Uterus (tissue), 4 donors: ENCODE data around the gene SPTB. TPM values are rescaled to one million over a fixed set of nuclear protein-coding genes. Genes with fewer than 3 reads are reported as not detected.

ENCODE experiments used
- DNase-seq, 2 donors: peaks; one replicate each; pipeline ENCODE4 v3.0.0-alpha.2; 2019 to 2020
- H3K27ac ChIP-seq, 2 donors: fragments of 200-600 bp; sonication (generic); 1 replicate in 1 of 2; 2 replicates in 1 of 2; pipeline ENCODE4 v1.5.1; 2016 to 2018
- H3K27me3 ChIP-seq, 2 donors: fragments of 200-600 bp; sonication (generic); one replicate each; pipeline ENCODE4 v1.5.1; 2018 to 2019; ENCODE audit warnings: control low read depth in 1 of 2
- H3K36me3 ChIP-seq, 2 donors: fragments of 200-600 bp; sonication (generic); one replicate each; pipeline ENCODE4 v1.5.1; 2019; ENCODE audit warnings: control low read depth in 1 of 2
- H3K4me1 ChIP-seq, 2 donors: fragments of 200-600 bp; sonication (generic); one replicate each; pipeline ENCODE4 v1.5.1; 2018 to 2019; ENCODE audit warnings: control low read depth in 1 of 2
- H3K4me3 ChIP-seq, 2 donors: fragments of 200-600 bp; sonication (generic); 1 replicate in 1 of 2; 2 replicates in 1 of 2; pipeline ENCODE4 v1.5.1; 2018 to 2019; ENCODE audit warnings: mild to moderate bottlenecking in 1 of 2
- H3K9me3 ChIP-seq, 2 donors: fragments of 200-600 bp; sonication (generic); one replicate each; pipeline ENCODE4 v1.5.1; 2019; ENCODE audit warnings: control low read depth in 1 of 2
- CTCF ChIP-seq, 4 experiments: fragments of 200-600 bp in 2 of 4; fragments of 450-650 bp in 2 of 4; sonication (generic) in 2 of 4; IDR thresholded peaks; one replicate each; pipeline ENCODE4 v1.5.1; 2016 to 2019; ENCODE audit warnings: antibody characterized with exemption in 4 of 4, mild to moderate bottlenecking in 2 of 4, moderate library complexity in 1 of 4
- POLR2A ChIP-seq, 2 donors: fragments of 450-650 bp; IDR thresholded peaks; one replicate each; pipeline ENCODE4 v1.6.1; 2016; ENCODE audit warnings: antibody characterized with exemption in 2 of 2, mild to moderate bottlenecking in 1 of 2, moderate library complexity in 1 of 2
- intact Hi-C: fragments of 100-400 bp; cut with DNase I; formaldehyde crosslinking; loops from one replicate; pipeline ENCODE4 v1.15.1; 2023; ENCODE audit warnings: low total_unique reads
- total RNA-seq, 4 donors: library from RNA; depleted of rRNA in 3 of 4; stranded (reverse); fragments of >200 nt in 3 of 4; gene quantifications; one replicate each; pipeline versions ENCODE4 v1.1.0 to v1.2.4, GENCODE V29; 2014 to 2023
- donor health status: DM: yes; HTN: yes; CAD: no.

Gene SPTB
- total RNA-seq, 4 donors from 2014 or later: 1.0 to 5.4 (median 4.6) TPM; not detected in 1

DNA sequence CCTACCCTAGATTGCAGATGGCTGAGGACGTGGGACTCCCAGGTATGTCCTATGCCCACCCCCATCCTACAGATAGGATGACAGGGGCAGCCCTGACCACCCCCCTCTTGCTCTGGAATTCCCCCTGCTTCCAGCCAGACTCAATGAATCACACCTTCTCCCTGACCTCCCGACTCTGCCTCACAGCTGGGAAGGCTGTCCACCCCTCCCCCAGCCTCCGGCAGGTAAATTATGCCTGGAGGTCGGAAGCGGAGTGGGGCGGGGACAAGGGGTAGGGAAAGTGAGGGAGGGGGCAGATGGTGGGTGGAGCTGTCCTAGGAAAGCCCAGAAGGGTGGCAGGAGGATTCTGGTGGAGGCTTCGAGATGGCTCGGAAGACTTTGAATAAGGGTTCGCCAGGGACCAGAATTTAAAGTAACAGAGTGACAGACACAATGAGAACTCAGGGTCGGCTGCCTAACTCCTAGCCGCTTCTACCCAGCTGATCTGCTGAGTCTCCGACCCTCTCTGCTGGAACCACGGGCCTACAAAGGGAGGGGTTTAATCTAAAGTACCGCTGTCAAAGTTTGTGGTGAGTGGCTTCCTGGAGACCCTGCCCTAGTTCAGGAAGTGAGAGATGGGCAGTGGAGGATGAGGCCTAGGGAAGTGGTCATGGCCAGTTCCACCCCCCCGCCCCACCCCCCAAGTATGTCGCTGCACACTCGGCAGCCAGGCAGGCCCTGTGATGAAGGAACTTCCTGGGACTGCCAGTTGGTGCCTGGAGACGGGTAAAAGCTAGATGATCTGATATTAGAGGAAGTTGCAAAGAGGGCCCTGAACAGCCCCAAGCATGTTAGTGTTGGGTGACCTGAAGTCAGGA, 171.3 kb downstream of the SPTB start:
- Histone ChIP-seq H3K27ac (peak overlapping the region; percentile 94), H3K4me3 (no peak overlapping the region), H3K27me3 (no peaks in the 10 kb centered on the region), H3K36me3 (no peaks in the 10 kb centered on the region), H3K4me1 (peaks cover 9 to 14% of the 10 kb centered on the region in 2 donors), H3K9me3 (no peaks in the 10 kb centered on the region)
- intact Hi-C loops: no loop called here
- peak in 1 of 2 donors; percentile 35 for DNase-seq
- TF ChIP-seq CTCF (IDR thresholded peaks at IDR 0.05) (no peak), POLR2A (IDR thresholded peaks at IDR 0.05) (no peak)

- H3K27ac ChIP-seq: peak overlapping the region; percentile 94
- no peaks in the 10 kb centered on the region for H3K27me3 ChIP-seq
- no peaks in the 10 kb centered on the region for H3K36me3 ChIP-seq
- intact Hi-C loops: no loop called here
- peaks cover 9 to 14% of the 10 kb centered on the region in 2 donors for H3K4me1 ChIP-seq
- no peak for TF ChIP-seq POLR2A (IDR thresholded peaks at IDR 0.05)
- no peak for TF ChIP-seq CTCF (IDR thresholded peaks at IDR 0.05)
- H3K4me3 ChIP-seq: no peak overlapping the region
- DNase-seq: no peak
- H3K9me3 ChIP-seq: no peaks in the 10 kb centered on the region
Observed at GRCh38 chr14:64707661-64708060, 172.0 kb downstream of the SPTB start.

- H3K27ac ChIP-seq: peak overlapping the region; percentile 94
- no peaks in the 10 kb centered on the region for H3K9me3 ChIP-seq
- intact Hi-C loops: no loop called here
- H3K36me3 ChIP-seq: no peaks in the 10 kb centered on the region
- H3K27me3 ChIP-seq: no peaks in the 10 kb centered on the region
- peak overlapping the region; percentile 8 to 66 for H3K4me3 ChIP-seq
- H3K4me1 ChIP-seq: peaks cover 9 to 14% of the 10 kb centered on the region in 2 donors
- peak in 1 of 2 donors; percentile 38 for DNase-seq
- TF ChIP-seq CTCF (IDR thresholded peaks at IDR 0.05): no peak
Observed at GRCh38 chr14:64706593-64707193, 173.0 kb downstream of the SPTB start.

DNA sequence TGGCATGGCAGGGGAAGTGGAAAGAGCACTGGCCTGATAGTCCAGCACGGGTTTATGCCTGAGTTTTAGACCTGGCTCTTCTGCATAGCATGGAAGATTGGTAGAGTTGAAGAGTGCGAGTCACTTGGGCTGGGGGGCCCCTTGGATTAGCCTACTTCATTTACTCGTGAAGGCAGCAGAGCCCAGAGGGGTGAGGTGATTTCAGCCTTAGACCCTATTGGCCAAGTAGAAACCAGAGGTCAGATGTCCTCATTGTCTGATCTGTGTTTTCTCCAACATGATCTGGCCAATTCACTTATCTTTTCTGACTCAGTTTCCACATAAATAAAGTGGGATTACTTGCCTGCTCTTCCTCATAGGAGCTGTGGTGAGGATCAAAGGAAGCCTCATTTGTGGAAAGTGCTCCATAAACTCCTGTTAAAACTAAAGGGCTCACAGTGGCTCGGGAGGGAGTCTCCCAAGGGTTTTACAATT, 173.6 kb downstream of the SPTB start:
- Histone ChIP-seq H3K4me1 (peaks cover 9 to 14% of the 10 kb centered on the region in 2 donors), H3K36me3 (no peaks in the 10 kb centered on the region), H3K27me3 (no peaks in the 10 kb centered on the region), H3K4me3 (peak overlapping the region; percentile 66 to 84), H3K9me3 (no peaks in the 10 kb centered on the region), H3K27ac (peak overlapping the region; percentile 94)
- intact Hi-C loops: no loop called here
- DNase-seq: no peak
- no peak for TF ChIP-seq CTCF (IDR thresholded peaks at IDR 0.05)
